NCI-H2029 treated with DMSO at 0.1 percent for 48 hours (cell line): ENCODE measurements around the gene MS4A1.
"Not testable (repeated sequence)": the region's sequence is repeated elsewhere in the genome, so short reads cannot be mapped to it uniquely, and the experiment has no call there.

Source experiments
- DNase-seq: peaks from one replicate; lab custom pipeline; 2025; lab: John Stamatoyannopoulos, UW

The MS4A1 gene

GRCh38 chr11:60502221-60502775 is 46.7 kb downstream of the MS4A1 start:
- DNase-seq, result no peak

- no peak for DNase-seq
Observed at GRCh38 chr11:60504219-60504905, 48.7 kb downstream of the MS4A1 start.

DNA sequence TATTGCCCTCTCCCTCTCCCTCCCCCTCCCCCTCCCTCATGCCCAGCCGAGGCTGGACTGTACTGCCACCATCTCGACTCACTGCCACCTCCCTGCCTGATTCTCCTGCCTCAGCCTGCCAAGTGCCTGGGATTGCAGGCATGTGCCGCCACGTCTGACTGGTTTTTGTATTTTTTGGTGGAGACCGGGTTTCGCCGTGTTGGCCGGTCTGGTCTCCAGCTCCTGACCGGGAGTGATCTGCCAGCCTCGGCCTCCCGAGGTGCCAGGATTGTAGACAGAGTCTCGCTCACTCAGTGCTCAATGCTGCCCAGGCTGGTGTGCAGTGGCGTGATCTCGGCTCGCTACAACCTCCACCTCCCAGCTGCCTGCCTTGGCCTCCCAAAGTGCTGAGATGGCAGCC is 54.0 kb downstream of the MS4A1 start:
- DNase-seq, result not testable (repeated sequence)

DNA sequence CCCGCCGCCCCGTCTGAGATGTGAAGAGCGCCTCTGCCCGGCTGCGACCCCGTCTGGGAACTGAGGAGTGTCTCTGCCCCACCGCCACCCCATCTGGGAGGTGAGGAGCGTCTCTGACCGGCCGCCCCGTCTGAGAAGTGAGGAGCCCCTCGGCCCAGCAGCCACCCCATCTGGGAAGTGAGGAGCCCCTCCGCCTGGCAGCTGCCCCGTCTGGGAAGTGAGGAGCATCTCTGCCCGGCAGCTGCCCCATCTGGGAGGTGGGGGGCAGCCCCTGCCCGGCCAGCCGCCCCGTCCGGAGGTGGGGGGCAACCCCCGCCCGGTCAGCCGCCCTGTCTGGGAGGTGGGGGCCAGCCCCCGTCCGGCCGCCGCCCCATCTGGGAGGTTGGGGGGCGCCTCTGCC is 54.6 kb downstream of the MS4A1 start:
- DNase-seq, result not testable (repeated sequence)

GRCh38 chr11:60511393-60511792 is 55.7 kb downstream of the MS4A1 start:
- no peak for DNase-seq

DNA sequence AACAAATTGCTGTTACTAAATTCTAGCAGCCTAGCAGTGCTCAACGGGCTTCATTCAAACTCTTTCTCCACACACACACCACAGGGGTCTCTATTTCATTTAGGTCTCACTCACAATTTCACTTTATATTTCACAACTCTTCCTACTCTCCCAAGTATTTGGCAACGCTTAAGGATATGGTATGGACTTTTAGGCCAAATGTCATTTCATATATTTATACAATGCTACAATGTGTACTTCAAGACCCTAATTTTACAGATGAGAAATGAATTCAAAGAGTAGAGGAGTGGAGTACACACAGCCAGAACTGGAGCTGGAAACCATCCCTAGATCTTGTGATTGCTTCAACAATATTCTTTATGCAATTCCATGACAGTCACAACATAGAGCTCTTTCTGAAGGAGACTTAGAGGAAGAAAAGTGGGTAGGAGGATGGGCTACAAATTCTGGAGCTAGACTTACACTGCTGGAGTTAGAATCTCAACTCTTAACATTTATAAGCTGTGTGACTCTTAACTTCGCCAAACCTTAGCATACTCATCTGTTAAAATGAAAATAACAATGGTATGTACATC is 57.1 kb downstream of the MS4A1 start:
- DNase-seq, result no peak

DNA sequence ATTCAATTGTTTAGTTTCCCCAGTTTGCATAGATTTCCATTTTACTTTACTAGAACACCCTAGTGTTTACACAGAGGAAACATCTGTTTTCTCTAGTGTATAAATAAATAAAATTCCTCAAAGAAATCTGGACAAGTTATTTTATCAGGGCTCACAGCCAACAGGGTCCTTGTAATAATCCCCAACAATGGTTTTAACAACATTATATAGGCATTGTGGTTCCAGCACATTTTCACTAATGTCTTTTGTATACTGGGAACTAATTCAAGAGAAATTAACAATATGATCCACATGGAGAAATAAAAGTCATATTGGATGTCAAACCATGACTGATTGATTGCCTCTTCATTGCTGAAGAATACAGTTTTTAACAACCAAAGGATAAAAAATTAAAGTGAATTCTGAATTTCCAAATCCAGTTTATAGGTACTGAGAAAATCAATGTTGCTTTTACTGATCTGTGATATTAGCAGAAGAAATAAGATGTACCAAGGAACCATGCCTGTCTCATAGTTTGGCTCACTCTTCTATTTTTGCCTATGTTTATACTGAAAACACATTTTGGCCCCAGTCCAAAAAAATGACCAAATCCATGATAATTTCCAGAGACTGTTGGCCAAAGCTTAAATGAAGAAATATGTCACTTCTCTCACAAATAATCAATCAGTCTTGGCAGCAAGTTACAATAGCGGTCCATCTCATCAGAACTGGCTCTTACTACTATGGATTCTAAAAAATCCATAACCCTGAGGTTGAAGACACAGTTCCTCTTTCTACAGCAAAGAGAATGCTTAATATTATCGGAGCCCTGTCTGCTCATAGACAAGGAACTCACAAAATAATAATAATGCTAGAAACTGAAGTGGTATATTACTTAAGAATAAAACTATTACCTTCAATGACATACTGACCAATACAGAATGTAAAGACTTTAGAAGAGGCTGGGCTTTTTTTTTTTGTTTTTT is 58.1 kb downstream of the MS4A1 start:
- DNase-seq, result no peak

GRCh38 chr11:60515144-60515855 is 59.7 kb downstream of the MS4A1 start, which contains the start of gene MS4A13:
MS4A13 (plus strand) TSS chr11:60515392; CDS start chr11:60518084, 2,692 bp downstream.
- DNase-seq, result no peak
